Endothelial cell of umbilical vein (primary cell): ENCODE data around the gene DENND1A. TPM values are rescaled to one million over a fixed set of nuclear protein-coding genes. Genes with fewer than 3 reads are reported as not detected.
"Not testable (repeated sequence)": the region's sequence is repeated elsewhere in the genome, so short reads cannot be mapped to it uniquely, and the experiment has no call there.

Experiments used
- BruUV-seq: library from RNA; stranded (reverse); fragments of 400-500 nt; replicated peaks from 2 replicates; lab custom pipeline; 2021; lab: Mats Ljungman, UMichigan
- CTCF ChIA-PET: fragments of 300-600, 350-600 bp; sonication (Branson Sonifier 250); formaldehyde crosslinking; loops from one replicate; lab custom pipeline; 2021; ENCODE audit warnings: antibody characterized with exemption, inconsistent platforms; lab: Charles Lee
- POLR2A ChIA-PET: fragments of 300-600, 350-600 bp; sonication (Branson Sonifier 250); formaldehyde crosslinking; loops from one replicate; lab custom pipeline; 2021; ENCODE audit warnings: antibody characterized with exemption, inconsistent platforms; lab: Charles Lee
- DNase-seq: peaks from one replicate; pipeline ENCODE4 v3.0.0-alpha.2; 2011; ENCODE audit warnings: low read depth, low spot score
- FAIRE-seq: peaks from 2 replicates; lab custom pipeline; 2011; peaks lifted over from hg19 to GRCh38; lab: Jason Lieb, UNC
- H2AFZ ChIP-seq: 2 replicates; pipeline ENCODE4 v1.6.0; 2012; ENCODE audit warnings: low read depth, low read length, control low read depth, inconsistent platforms
- H3K27ac ChIP-seq: 2 replicates; pipeline ENCODE4 v1.5.1; 2011; ENCODE audit warnings: low read depth, mild to moderate bottlenecking, control low read depth, low read length, moderate library complexity; ENCODE audit not compliant: insufficient read depth
- H3K27me3 ChIP-seq, 2 experiments: 2 replicates each; pipeline versions ENCODE4 v1.6.0 to v1.6.1; 2011; ENCODE audit warnings: low read length in 2 of 2, mixed read lengths in 1 of 2; ENCODE audit not compliant: control insufficient read depth in 2 of 2, insufficient read depth in 2 of 2
- H3K36me3 ChIP-seq, 2 experiments: 2 replicates in 1 of 2; 3 replicates in 1 of 2; pipeline ENCODE4 v1.5.1; 2011; ENCODE audit warnings: low read length in 2 of 2, mild to moderate bottlenecking in 1 of 2, moderate library complexity in 1 of 2; ENCODE audit not compliant: control insufficient read depth in 2 of 2, insufficient read depth in 2 of 2; ENCODE audit errors: extremely low read depth in 1 of 2
- H3K4me1 ChIP-seq: 3 replicates; pipeline ENCODE4 v1.5.1; 2011; ENCODE audit warnings: mild to moderate bottlenecking, low read length; ENCODE audit not compliant: control insufficient read depth, insufficient read depth; ENCODE audit errors: extremely low read depth
- H3K4me2 ChIP-seq: 2 replicates; pipeline ENCODE4 v1.6.1; 2011; ENCODE audit warnings: low read length, control low read depth, mixed read lengths; ENCODE audit not compliant: insufficient read depth
- H3K4me3 ChIP-seq, 3 experiments: fragments of 200-600 bp in 1 of 3; sonication (generic), shearing (Covaris generic) in 1 of 3; replicated peaks in 1 of 3; 2 replicates each; pipeline ENCODE4 v1.5.1; 2011 to 2016; ENCODE audit warnings: control low read depth in 3 of 3, low read length in 3 of 3, mild to moderate bottlenecking in 2 of 3, inconsistent platforms in 1 of 3, low read depth in 1 of 3, moderate library complexity in 1 of 3; ENCODE audit not compliant: insufficient read depth in 1 of 3
- H3K79me2 ChIP-seq: 2 replicates; pipeline ENCODE4 v1.6.0; 2012; ENCODE audit warnings: low read length, inconsistent platforms; ENCODE audit not compliant: control insufficient read depth, insufficient read depth
- H3K9ac ChIP-seq: replicated peaks from 2 replicates; pipeline ENCODE3; 2011; ENCODE audit warnings: low read length, control low read depth; ENCODE audit not compliant: insufficient read depth; ENCODE audit errors: extremely low read depth
- H3K9me1 ChIP-seq: replicated peaks from 3 replicates; pipeline ENCODE4 v1.6.0; 2011; ENCODE audit warnings: mild to moderate bottlenecking, low read length; ENCODE audit not compliant: control insufficient read depth, insufficient read depth; ENCODE audit errors: extremely low read depth
- H3K9me3 ChIP-seq: replicated peaks from 2 replicates; pipeline ENCODE4 v1.5.1; 2012; ENCODE audit warnings: low read length, inconsistent platforms; ENCODE audit not compliant: control insufficient read depth, insufficient read depth
- H4K20me1 ChIP-seq: replicated peaks from 2 replicates; pipeline ENCODE3; 2011; ENCODE audit warnings: mild to moderate bottlenecking, low read length; ENCODE audit not compliant: control insufficient read depth, insufficient read depth; ENCODE audit errors: extremely low read depth
- CTCF ChIP-seq, 2 donors: IDR thresholded peaks; 1 replicate in 1 of 2; 2 replicates in 1 of 2; pipeline ENCODE4 v1.5.1; 2011; ENCODE audit warnings: low read length in 2 of 2, mild to moderate bottlenecking in 2 of 2, moderate library complexity in 2 of 2, control low read depth in 1 of 2, inconsistent platforms in 1 of 2, low read depth in 1 of 2; ENCODE audit not compliant: insufficient read depth in 1 of 2; ENCODE audit errors: extremely low read depth in 1 of 2
- EZH2 ChIP-seq: IDR thresholded peaks from 2 replicates; pipeline ENCODE4 v1.6.1; 2012; ENCODE audit warnings: borderline replicate concordance, low read depth, mild to moderate bottlenecking, moderate library complexity, low read length, inconsistent platforms; ENCODE audit not compliant: severe bottlenecking
- FOS ChIP-seq: IDR thresholded peaks from 2 replicates; pipeline ENCODE4 v1.6.1; 2011; ENCODE audit warnings: mild to moderate bottlenecking, low read length, moderate library complexity, borderline replicate concordance; ENCODE audit not compliant: insufficient read depth
- GATA2 ChIP-seq: IDR thresholded peaks from 2 replicates; pipeline ENCODE4 v1.7.0; 2011; ENCODE audit warnings: low read depth, mild to moderate bottlenecking, moderate library complexity, mixed read lengths, low read length; ENCODE audit not compliant: insufficient read length, insufficient read depth
- JUN ChIP-seq: IDR thresholded peaks from 2 replicates; pipeline ENCODE4 v1.6.1; 2011; ENCODE audit warnings: borderline replicate concordance, low read depth; ENCODE audit not compliant: insufficient read length, insufficient read depth
- MAX ChIP-seq: IDR thresholded peaks from 2 replicates; pipeline ENCODE4 v1.6.1; 2011; ENCODE audit not compliant: insufficient read depth, insufficient read length
- MYC ChIP-seq: IDR thresholded peaks from one replicate; pipeline ENCODE4 v1.6.1; 2011; ENCODE audit warnings: mild to moderate bottlenecking, low read depth, low read length
- POLR2A ChIP-seq: IDR thresholded peaks from 2 replicates; pipeline ENCODE4 v1.6.1; 2012; ENCODE audit warnings: low read depth, mild to moderate bottlenecking, control low read depth, low read length
- POLR2AphosphoS5 ChIP-seq: IDR thresholded peaks from 2 replicates; pipeline ENCODE4 v1.6.1; 2012; ENCODE audit warnings: low read depth, mild to moderate bottlenecking, control low read depth, low read length, moderate library complexity; ENCODE audit not compliant: insufficient read depth
- dilution Hi-C: fragments of 300-500 bp; cut with MboI; formaldehyde crosslinking; loops from one replicate; pipeline ENCODE4 v1.15.0; 2019; ENCODE audit warnings: low sequenced_read_pairs; ENCODE audit not compliant: extremely low pct_ligation_motif_present
- intact Hi-C: fragments of 100-400 bp; cut with micrococcal nuclease; formaldehyde crosslinking; loops from one replicate; pipeline ENCODE4 v1.10.0; 2022
- polyA plus RNA-seq, 4 experiments: library from polyadenylated mRNA; depleted of rRNA in 3 of 4; stranded (reverse) in 3 of 4; unstranded in 1 of 4; fragments of >200 nt; gene quantifications; 2 replicates each; pipeline versions ENCODE4 v1.2.1 to v1.2.3, GENCODE V29; 2011 to 2012; ENCODE audit warnings: missing spikeins in 1 of 4
- total RNA-seq: library from RNA; stranded (reverse); gene quantifications from 2 replicates; pipeline ENCODE4 v1.2.3, GENCODE V29; 2021

DENND1A gene
- total and polyA plus RNA-seq, 2 donors (not counting 3 experiments of a cell fraction or from before 2014, with no cell fraction given): 18.5 to 24.5 TPM

GRCh38 chr9:123735376-123735775, 194.6 kb downstream of the DENND1A start:
- FAIRE-seq: no peak
- Histone ChIP-seq H3K9me3 (no peaks in the 10 kb centered on the region), H4K20me1 (no peaks in the 10 kb centered on the region), H3K27ac (no peak overlapping the region), H3K9ac (no peak overlapping the region), H3K4me3 (no peak overlapping the region), H3K79me2 (no peaks in the 10 kb centered on the region), H3K36me3 (no peaks in the 10 kb centered on the region), H3K4me2 (no peak overlapping the region), H2AFZ (no peak overlapping the region), H3K9me1 (no peaks in the 10 kb centered on the region), H3K27me3 (no peaks in the 10 kb centered on the region), H3K4me1 (no peaks in the 10 kb centered on the region)
- POLR2A ChIA-PET: no interaction called here
- DNase-seq: no peak
- intact Hi-C loops: no loop called here
- no TSS peak for BruUV-seq
- CTCF ChIA-PET: interaction anchor here (1.1 to 1.8 kb wide), 3 partner anchors 10 to 12 kb away, joined by 3 to 4 read pairs (median 3); no protein-coding TSS in a partner anchor
- TF ChIP-seq GATA2 (no peak), FOS (no peak), MYC (no peak), CTCF (IDR thresholded peaks at IDR 0.05; ENCODE audit: extremely low read depth in 1 of 2, insufficient read depth in 1 of 2, low read depth in 1 of 2, low read length in 2 of 2) (no peak), POLR2AphosphoS5 (no peak), POLR2A (no peak), EZH2 (no peak), MAX (no peak), JUN (no peak)
- dilution Hi-C loops: no loop called here

- H3K27ac ChIP-seq, H3K4me3 ChIP-seq, H4K20me1 ChIP-seq, H3K4me2 ChIP-seq, intact Hi-C loops, FAIRE-seq, H3K36me3 ChIP-seq, H3K27me3 ChIP-seq, H3K79me2 ChIP-seq, DNase-seq, H3K9me3 ChIP-seq, H3K4me1 ChIP-seq, BruUV-seq, dilution Hi-C loops, H3K9me1 ChIP-seq, H3K9ac ChIP-seq, H2AFZ ChIP-seq: not testable (repeated sequence)
- ChIA-PET CTCF (interaction anchor here (0.6 to 1.5 kb wide), 2 partner anchors 9 to 206 kb away, joined by 3 to 4 read pairs; no protein-coding TSS in a partner anchor), POLR2A (interaction anchor here (0.7 kb wide), 1 partner anchor 156 kb away, joined by 7 read pairs; no protein-coding TSS in a partner anchor)
Observed at GRCh38 chr9:123728571-123728970, 201.4 kb downstream of the DENND1A start.
